Epidermal melanocyte (primary cell): ENCODE results near the gene ANKH.

ENCODE experiments used
- DNase-seq: peaks from one replicate; pipeline ENCODE4 v3.0.0; 2011; ENCODE audit warnings: low spot score; ENCODE audit not compliant: insufficient read length

The ANKH gene

GRCh38 chr5:14766584-14766983, 105.0 kb downstream of the ANKH start:
- DNase-seq: no peak

- no peak for DNase-seq
These were observed 106.0 kb downstream of the ANKH start for GRCh38 chr5:14765587-14765986.

GRCh38 chr5:14762549-14763216, 108.9 kb downstream of the ANKH start:
- DNase-seq: no peak

GRCh38 chr5:14760548-14761002, 111.0 kb downstream of the ANKH start:
- DNase-seq: no peak

GRCh38 chr5:14759744-14760547, 111.6 kb downstream of the ANKH start:
- no peak for DNase-seq

GRCh38 chr5:14757850-14758249, 113.7 kb downstream of the ANKH start:
- no peak for DNase-seq

- DNase-seq: no peak
These were observed 115.1 kb downstream of the ANKH start for GRCh38 chr5:14756478-14756877.

- DNase-seq: no peak
These were observed 117.6 kb downstream of the ANKH start for GRCh38 chr5:14753947-14754346.

GRCh38 chr5:14753292-14753691, 118.3 kb downstream of the ANKH start:
- no peak for DNase-seq

- no peak for DNase-seq
These were observed 119.0 kb downstream of the ANKH start for GRCh38 chr5:14752497-14753071.

GRCh38 chr5:14750712-14751111, 120.9 kb downstream of the ANKH start:
- no peak for DNase-seq

GRCh38 chr5:14749579-14750101, 121.9 kb downstream of the ANKH start:
- no peak for DNase-seq

GRCh38 chr5:14748180-14748900, 123.2 kb downstream of the ANKH start:
- no peak for DNase-seq

- DNase-seq: no peak
These were observed 125.8 kb downstream of the ANKH start for GRCh38 chr5:14745753-14746152.

- DNase-seq: no peak
These were observed 126.4 kb downstream of the ANKH start for GRCh38 chr5:14745188-14745563.

- no peak for DNase-seq
These were observed 127.0 kb downstream of the ANKH start for GRCh38 chr5:14744296-14745187.

GRCh38 chr5:14743601-14744295, 127.8 kb downstream of the ANKH start:
- DNase-seq: no peak

- DNase-seq: no peak
These were observed 129.1 kb downstream of the ANKH start for GRCh38 chr5:14742498-14742897.

GRCh38 chr5:14741801-14742440, 129.7 kb downstream of the ANKH start:
- DNase-seq: no peak
